ENCODE data around the gene RHBG. TPM values are rescaled to one million over a fixed set of nuclear protein-coding genes. Genes with fewer than 3 reads are reported as not detected.

Gene RHBG
- total RNA-seq, 1 donor from 2014 or later = under 0.01 TPM

- H3K4me3 ChIP-seq (ENCODE audit: low read depth, low read length) = no peak overlapping the region
- DNase-seq (ENCODE audit: low read depth) (no peak), FAIRE-seq (no peak)
- peaks cover 15% of the 10 kb centered on the region for H3K27me3 ChIP-seq (ENCODE audit: control insufficient read depth, insufficient read depth, low read length)
- TF ChIP-seq, protein P1, sequence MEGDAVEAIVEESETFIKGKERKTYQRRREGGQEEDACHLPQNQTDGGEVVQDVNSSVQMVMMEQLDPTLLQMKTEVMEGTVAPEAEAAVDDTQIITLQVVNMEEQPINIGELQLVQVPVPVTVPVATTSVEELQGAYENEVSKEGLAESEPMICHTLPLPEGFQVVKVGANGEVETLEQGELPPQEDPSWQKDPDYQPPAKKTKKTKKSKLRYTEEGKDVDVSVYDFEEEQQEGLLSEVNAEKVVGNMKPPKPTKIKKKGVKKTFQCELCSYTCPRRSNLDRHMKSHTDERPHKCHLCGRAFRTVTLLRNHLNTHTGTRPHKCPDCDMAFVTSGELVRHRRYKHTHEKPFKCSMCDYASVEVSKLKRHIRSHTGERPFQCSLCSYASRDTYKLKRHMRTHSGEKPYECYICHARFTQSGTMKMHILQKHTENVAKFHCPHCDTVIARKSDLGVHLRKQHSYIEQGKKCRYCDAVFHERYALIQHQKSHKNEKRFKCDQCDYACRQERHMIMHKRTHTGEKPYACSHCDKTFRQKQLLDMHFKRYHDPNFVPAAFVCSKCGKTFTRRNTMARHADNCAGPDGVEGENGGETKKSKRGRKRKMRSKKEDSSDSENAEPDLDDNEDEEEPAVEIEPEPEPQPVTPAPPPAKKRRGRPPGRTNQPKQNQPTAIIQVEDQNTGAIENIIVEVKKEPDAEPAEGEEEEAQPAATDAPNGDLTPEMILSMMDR (IDR thresholded peaks at IDR 0.05; ENCODE audit: insufficient read depth, low read length, severe bottlenecking) = no peak
- H3K36me3 ChIP-seq (ENCODE audit: control insufficient read depth, insufficient read depth, low read length) = no peaks in the 10 kb centered on the region
Measured at GRCh38 chr1:156410238-156410637, 41.2 kb downstream of the RHBG start.

- H3K27me3 ChIP-seq (ENCODE audit: control insufficient read depth, insufficient read depth, low read length) = peaks cover 13% of the 10 kb centered on the region
- TF ChIP-seq, protein P1 (IDR thresholded peaks at IDR 0.05; ENCODE audit: insufficient read depth, low read length, severe bottlenecking) = no peak
Measured at GRCh38 chr1:156410740-156411139, 41.7 kb downstream of the RHBG start.

GRCh38 chr1:156412653-156413321 is 43.8 kb downstream of the RHBG start:
- no peak overlapping the region for H3K4me3 ChIP-seq (ENCODE audit: low read depth, low read length)
- H3K36me3 ChIP-seq (ENCODE audit: control insufficient read depth, insufficient read depth, low read length) = no peaks in the 10 kb centered on the region
- DNase-seq (ENCODE audit: low read depth) = no peak
- TF ChIP-seq, protein P1 (IDR thresholded peaks at IDR 0.05; ENCODE audit: insufficient read depth, low read length, severe bottlenecking) = no peak
- H3K27me3 ChIP-seq (ENCODE audit: control insufficient read depth, insufficient read depth, low read length) = peaks cover 10% of the 10 kb centered on the region
- no peak for FAIRE-seq

More at GRCh38 chr1:156410740-156411139, 41.7 kb downstream of the RHBG start:
- FAIRE-seq (no peak), DNase-seq (ENCODE audit: low read depth) (no peak)
- no peak overlapping the region for H3K4me3 ChIP-seq (ENCODE audit: low read depth, low read length)
- H3K36me3 ChIP-seq (ENCODE audit: control insufficient read depth, insufficient read depth, low read length) = no peaks in the 10 kb centered on the region

DNA sequence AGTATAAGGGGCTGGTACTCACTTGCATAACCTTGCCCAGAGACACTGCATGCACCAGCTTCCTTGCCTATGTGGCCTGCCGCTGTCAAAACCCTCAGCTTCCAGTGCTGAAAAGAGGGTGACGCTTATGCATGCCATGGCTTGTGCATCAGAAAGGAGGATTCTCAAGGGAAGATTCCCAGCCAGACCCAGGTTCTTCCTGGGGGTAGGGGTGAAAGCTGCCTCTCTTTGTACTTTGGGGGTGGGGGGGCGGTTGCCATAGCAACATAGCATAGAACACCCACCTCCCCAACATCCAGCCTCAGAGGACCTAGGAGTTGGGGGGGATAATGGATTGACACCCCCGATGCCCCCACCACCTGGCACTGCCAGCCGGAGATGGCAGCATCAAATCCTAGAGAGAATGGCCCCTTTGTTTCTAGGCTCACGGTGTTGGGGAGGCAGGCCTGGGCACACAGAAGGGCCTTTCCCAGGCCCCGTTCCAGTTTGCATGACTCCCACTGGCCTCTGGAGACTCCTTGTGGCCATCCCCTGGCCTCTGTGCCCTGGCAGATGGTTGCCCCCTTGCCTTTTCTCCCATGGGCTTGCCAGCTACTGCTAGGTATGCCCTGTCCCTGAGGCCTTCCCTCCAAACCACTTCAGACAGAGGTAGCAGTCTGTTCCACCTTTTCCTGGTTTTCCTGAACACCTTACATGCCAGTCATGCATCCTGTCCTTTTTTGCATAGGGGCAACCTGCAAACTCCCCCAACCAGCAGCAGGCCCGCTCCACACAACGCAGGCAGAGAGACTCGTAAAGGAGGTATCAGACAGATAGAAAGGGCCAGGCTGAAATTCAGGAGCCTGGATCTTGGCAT is 44.6 kb downstream of the RHBG start:
- Histone ChIP-seq H3K27me3 (ENCODE audit: control insufficient read depth, insufficient read depth, low read length) (peaks cover 13% of the 10 kb centered on the region), H3K4me3 (ENCODE audit: low read depth, low read length) (no peak overlapping the region), H3K36me3 (ENCODE audit: control insufficient read depth, insufficient read depth, low read length) (no peaks in the 10 kb centered on the region)
- TF ChIP-seq, protein P1 (IDR thresholded peaks at IDR 0.05; ENCODE audit: insufficient read depth, low read length, severe bottlenecking) = no peak
- no peak for DNase-seq (ENCODE audit: low read depth)
- no peak for FAIRE-seq

GRCh38 chr1:156414461-156415064 is 45.6 kb downstream of the RHBG start:
- FAIRE-seq (no peak), DNase-seq (ENCODE audit: low read depth) (no peak)
- TF ChIP-seq, protein P1 (IDR thresholded peaks at IDR 0.05; ENCODE audit: insufficient read depth, low read length, severe bottlenecking) = no peak
- H3K4me3 ChIP-seq (ENCODE audit: low read depth, low read length) = no peak overlapping the region
- peaks cover 14% of the 10 kb centered on the region for H3K27me3 ChIP-seq (ENCODE audit: control insufficient read depth, insufficient read depth, low read length)
- no peaks in the 10 kb centered on the region for H3K36me3 ChIP-seq (ENCODE audit: control insufficient read depth, insufficient read depth, low read length)

All from bronchial epithelial cell (primary cell).